Dendritic cell treated with granulocyte-macrophage colony-stimulating factor and Interleukin-4, amounts not matched to agents 40 ng/mL and 50 ng/mL, for 4 days (primary cell): ENCODE results near the gene LONP2.

ENCODE experiments used
- H3K27ac Mint-ChIP-seq: one replicate; pipeline ENCODE4 v1.8.0; 2022; ENCODE audit warnings: mild to moderate bottlenecking, mixed read lengths
- H3K27me3 Mint-ChIP-seq: one replicate; pipeline ENCODE4 v1.8.0; 2022; ENCODE audit warnings: mild to moderate bottlenecking, mixed read lengths
- H3K36me3 Mint-ChIP-seq: one replicate; pipeline ENCODE4 v1.8.0; 2022; ENCODE audit warnings: low read depth, mixed read lengths
- H3K4me1 Mint-ChIP-seq: one replicate; pipeline ENCODE4 v1.8.0; 2022; ENCODE audit warnings: low read depth, mixed read lengths
- H3K4me3 Mint-ChIP-seq: one replicate; pipeline ENCODE4 v1.8.0; 2022; ENCODE audit warnings: mild to moderate bottlenecking, moderate library complexity, mixed read lengths
- H3K9me3 Mint-ChIP-seq: one replicate; pipeline ENCODE4 v1.8.0; 2022; ENCODE audit warnings: mixed read lengths
- intact Hi-C: fragments of 100-400 bp; cut with micrococcal nuclease; formaldehyde crosslinking; loops from one replicate; pipeline ENCODE4 v1.15.0; 2022

The LONP2 gene

GRCh38 chr16:48252013-48252412 is 7.9 kb downstream of the LONP2 start:
- intact Hi-C loops: no loop called here
- Mint-ChIP-seq H3K27ac (no peak overlapping the region), H3K9me3 (no peaks in the 10 kb centered on the region), H3K27me3 (no peaks in the 10 kb centered on the region), H3K4me1 (peaks cover 19% of the 10 kb centered on the region), H3K4me3 (no peak overlapping the region), H3K36me3 (peaks cover 48% of the 10 kb centered on the region)

GRCh38 chr16:48256579-48257177 is 12.6 kb downstream of the LONP2 start:
- H3K27me3 Mint-ChIP-seq: no peaks in the 10 kb centered on the region
- intact Hi-C loops: no loop called here
- peaks cover 90% of the 10 kb centered on the region for H3K36me3 Mint-ChIP-seq
- H3K27ac Mint-ChIP-seq: no peak overlapping the region
- H3K9me3 Mint-ChIP-seq: no peaks in the 10 kb centered on the region
- peaks cover 6% of the 10 kb centered on the region for H3K4me1 Mint-ChIP-seq
- no peak overlapping the region for H3K4me3 Mint-ChIP-seq

GRCh38 chr16:48261569-48261968 is 17.5 kb downstream of the LONP2 start:
- Mint-ChIP-seq H3K27ac (no peak overlapping the region), H3K4me3 (no peak overlapping the region), H3K36me3 (peaks cover 89% of the 10 kb centered on the region), H3K4me1 (peaks cover 14% of the 10 kb centered on the region), H3K27me3 (no peaks in the 10 kb centered on the region), H3K9me3 (peaks cover 5% of the 10 kb centered on the region)
- intact Hi-C loops: no loop called here

GRCh38 chr16:48262631-48263030 is 18.5 kb downstream of the LONP2 start:
- no peak overlapping the region for H3K27ac Mint-ChIP-seq
- H3K4me1 Mint-ChIP-seq: peaks cover 14% of the 10 kb centered on the region
- no peak overlapping the region for H3K4me3 Mint-ChIP-seq
- peaks cover 88% of the 10 kb centered on the region for H3K36me3 Mint-ChIP-seq
- H3K27me3 Mint-ChIP-seq: no peaks in the 10 kb centered on the region
- H3K9me3 Mint-ChIP-seq: peaks cover 5% of the 10 kb centered on the region
- intact Hi-C loops: no loop called here

GRCh38 chr16:48269011-48269410 is 24.9 kb downstream of the LONP2 start:
- H3K4me1 Mint-ChIP-seq: peaks cover 8% of the 10 kb centered on the region
- H3K36me3 Mint-ChIP-seq: peaks cover 65% of the 10 kb centered on the region
- no peak overlapping the region for H3K27ac Mint-ChIP-seq
- no peak overlapping the region for H3K4me3 Mint-ChIP-seq
- no peaks in the 10 kb centered on the region for H3K9me3 Mint-ChIP-seq
- intact Hi-C loops: no loop called here
- H3K27me3 Mint-ChIP-seq: no peaks in the 10 kb centered on the region

GRCh38 chr16:48271728-48272127 is 27.6 kb downstream of the LONP2 start:
- H3K9me3 Mint-ChIP-seq: no peaks in the 10 kb centered on the region
- peaks cover 71% of the 10 kb centered on the region for H3K36me3 Mint-ChIP-seq
- intact Hi-C loops: loop anchor here (2.0 kb wide), 1 partner anchor 13 kb away; no protein-coding TSS in a partner anchor
- H3K27ac Mint-ChIP-seq: no peak overlapping the region
- no peaks in the 10 kb centered on the region for H3K4me1 Mint-ChIP-seq
- H3K27me3 Mint-ChIP-seq: no peaks in the 10 kb centered on the region
- no peak overlapping the region for H3K4me3 Mint-ChIP-seq

- intact Hi-C loops: no loop called here
- Mint-ChIP-seq H3K27me3 (no peaks in the 10 kb centered on the region), H3K27ac (no peak overlapping the region), H3K4me1 (no peaks in the 10 kb centered on the region), H3K9me3 (no peaks in the 10 kb centered on the region), H3K4me3 (no peak overlapping the region), H3K36me3 (peaks cover 75% of the 10 kb centered on the region)
Measured at GRCh38 chr16:48272837-48273421, 28.8 kb downstream of the LONP2 start.

GRCh38 chr16:48274476-48274875 is 30.4 kb downstream of the LONP2 start:
- no peak overlapping the region for H3K27ac Mint-ChIP-seq
- H3K36me3 Mint-ChIP-seq: peaks cover 81% of the 10 kb centered on the region
- no peaks in the 10 kb centered on the region for H3K27me3 Mint-ChIP-seq
- intact Hi-C loops: no loop called here
- peaks cover 10% of the 10 kb centered on the region for H3K4me1 Mint-ChIP-seq
- H3K4me3 Mint-ChIP-seq: no peak overlapping the region
- H3K9me3 Mint-ChIP-seq: no peaks in the 10 kb centered on the region

GRCh38 chr16:48276102-48276501 is 32.0 kb downstream of the LONP2 start:
- H3K27ac Mint-ChIP-seq: no peak overlapping the region
- H3K36me3 Mint-ChIP-seq: peaks cover 71% of the 10 kb centered on the region
- peaks cover 10% of the 10 kb centered on the region for H3K4me1 Mint-ChIP-seq
- no peaks in the 10 kb centered on the region for H3K9me3 Mint-ChIP-seq
- intact Hi-C loops: no loop called here
- no peak overlapping the region for H3K4me3 Mint-ChIP-seq
- no peaks in the 10 kb centered on the region for H3K27me3 Mint-ChIP-seq

- H3K9me3 Mint-ChIP-seq: no peaks in the 10 kb centered on the region
- no peak overlapping the region for H3K27ac Mint-ChIP-seq
- H3K27me3 Mint-ChIP-seq: no peaks in the 10 kb centered on the region
- intact Hi-C loops: no loop called here
- H3K4me1 Mint-ChIP-seq: peaks cover 10% of the 10 kb centered on the region
- no peak overlapping the region for H3K4me3 Mint-ChIP-seq
- peaks cover 63% of the 10 kb centered on the region for H3K36me3 Mint-ChIP-seq
Measured at GRCh38 chr16:48277158-48277557, 33.1 kb downstream of the LONP2 start.

- intact Hi-C loops: no loop called here
- Mint-ChIP-seq H3K27me3 (no peaks in the 10 kb centered on the region), H3K4me3 (no peak overlapping the region), H3K36me3 (peaks cover 62% of the 10 kb centered on the region), H3K4me1 (peaks cover 10% of the 10 kb centered on the region), H3K27ac (no peak overlapping the region), H3K9me3 (no peaks in the 10 kb centered on the region)
Measured at GRCh38 chr16:48279199-48279598, 35.1 kb downstream of the LONP2 start.

- Mint-ChIP-seq H3K4me3 (no peak overlapping the region), H3K27me3 (no peaks in the 10 kb centered on the region), H3K4me1 (peaks cover 10% of the 10 kb centered on the region), H3K36me3 (peaks cover 62% of the 10 kb centered on the region), H3K27ac (no peak overlapping the region), H3K9me3 (peaks cover 3% of the 10 kb centered on the region)
- intact Hi-C loops: no loop called here
Measured at GRCh38 chr16:48280546-48280945, 36.4 kb downstream of the LONP2 start.

GRCh38 chr16:48282636-48283263 is 38.6 kb downstream of the LONP2 start:
- H3K4me1 Mint-ChIP-seq: peaks cover 10% of the 10 kb centered on the region
- H3K4me3 Mint-ChIP-seq: no peak overlapping the region
- intact Hi-C loops: no loop called here
- H3K9me3 Mint-ChIP-seq: peaks cover 21% of the 10 kb centered on the region
- no peaks in the 10 kb centered on the region for H3K27me3 Mint-ChIP-seq
- peaks cover 62% of the 10 kb centered on the region for H3K36me3 Mint-ChIP-seq
- H3K27ac Mint-ChIP-seq: no peak overlapping the region

- no peaks in the 10 kb centered on the region for H3K4me1 Mint-ChIP-seq
- peaks cover 64% of the 10 kb centered on the region for H3K36me3 Mint-ChIP-seq
- intact Hi-C loops: loop anchor here (2.0 kb wide), 1 partner anchor 14 kb away; no protein-coding TSS in a partner anchor
- no peak overlapping the region for H3K27ac Mint-ChIP-seq
- H3K9me3 Mint-ChIP-seq: peaks cover 21% of the 10 kb centered on the region
- no peaks in the 10 kb centered on the region for H3K27me3 Mint-ChIP-seq
- H3K4me3 Mint-ChIP-seq: no peak overlapping the region
Measured at GRCh38 chr16:48284772-48285409, 40.8 kb downstream of the LONP2 start.
